Tibial nerve (tissue), 4 donors: ENCODE measurements around the gene TPPP. TPM values are rescaled to one million over a fixed set of nuclear protein-coding genes. Genes with fewer than 3 reads are reported as not detected.
"Not testable (repeated sequence)": the region's sequence is repeated elsewhere in the genome, so short reads cannot be mapped to it uniquely, and the experiment has no call there.

Source experiments
- DNase-seq, 2 donors: peaks; one replicate each; pipeline ENCODE4 v3.0.0-alpha.2; 2019; ENCODE audit warnings: low spot score in 2 of 2
- H3K27ac ChIP-seq, 4 donors: fragments of 200-600 bp; sonication (generic) in 3 of 4; one replicate each; pipeline ENCODE4 v1.5.1; 2017 to 2019; ENCODE audit warnings: mild to moderate bottlenecking in 1 of 4
- H3K27me3 ChIP-seq, 2 donors: fragments of 200-600 bp; sonication (generic) in 1 of 2; one replicate each; pipeline versions ENCODE4 v1.5.1 to v1.6.0; 2017 to 2019
- H3K36me3 ChIP-seq, 3 donors: fragments of 200-600 bp; sonication (generic); one replicate each; pipeline ENCODE4 v1.5.1; 2018 to 2019
- H3K4me1 ChIP-seq, 4 donors: fragments of 200-600 bp; sonication (generic) in 3 of 4; one replicate each; pipeline ENCODE4 v1.5.1; 2017 to 2019
- H3K4me3 ChIP-seq, 4 donors: fragments of 200-600 bp; sonication (generic) in 3 of 4; one replicate each; pipeline ENCODE4 v1.5.1; 2017 to 2019; ENCODE audit warnings: mild to moderate bottlenecking in 1 of 4, moderate library complexity in 1 of 4
- H3K9me3 ChIP-seq, 4 donors: fragments of 200-600 bp; sonication (generic) in 3 of 4; one replicate each; pipeline ENCODE4 v1.5.1; 2017 to 2019
- CTCF ChIP-seq, 5 experiments: fragments of 200-600 bp in 3 of 5; fragments of 450-650 bp in 2 of 5; sonication (generic) in 3 of 5; IDR thresholded peaks; one replicate each; pipeline ENCODE4 v1.5.1; 2016 to 2019; ENCODE audit warnings: antibody characterized with exemption in 5 of 5, mild to moderate bottlenecking in 3 of 5, moderate library complexity in 2 of 5
- EP300 ChIP-seq, 2 donors: sonication (generic); formaldehyde crosslinking; IDR thresholded peaks; one replicate each; pipeline ENCODE4 v1.6.1; 2017; ENCODE audit warnings: antibody characterized with exemption in 2 of 2, mild to moderate bottlenecking in 1 of 2
- POLR2A ChIP-seq, 2 donors: fragments of 450-650 bp; IDR thresholded peaks; one replicate each; pipeline ENCODE4 v1.6.1; 2017; ENCODE audit warnings: antibody characterized with exemption in 2 of 2, mild to moderate bottlenecking in 2 of 2, moderate library complexity in 2 of 2
- WGBS, 2 donors: methylation state at CpG; one replicate each; pipeline ENCODE4 v1.1.5; 2018; 5-methylcytosine and 5-hydroxymethylcytosine counted together
- total RNA-seq, 4 donors: library from RNA; depleted of rRNA; stranded (reverse); fragments of >200 nt; gene quantifications; one replicate each; pipeline ENCODE4 v1.1.0, GENCODE V29; 2016

TPPP gene
- total RNA-seq, 4 donors from 2014 or later, result 1.7 to 5.5 (median 4.0) TPM

DNA sequence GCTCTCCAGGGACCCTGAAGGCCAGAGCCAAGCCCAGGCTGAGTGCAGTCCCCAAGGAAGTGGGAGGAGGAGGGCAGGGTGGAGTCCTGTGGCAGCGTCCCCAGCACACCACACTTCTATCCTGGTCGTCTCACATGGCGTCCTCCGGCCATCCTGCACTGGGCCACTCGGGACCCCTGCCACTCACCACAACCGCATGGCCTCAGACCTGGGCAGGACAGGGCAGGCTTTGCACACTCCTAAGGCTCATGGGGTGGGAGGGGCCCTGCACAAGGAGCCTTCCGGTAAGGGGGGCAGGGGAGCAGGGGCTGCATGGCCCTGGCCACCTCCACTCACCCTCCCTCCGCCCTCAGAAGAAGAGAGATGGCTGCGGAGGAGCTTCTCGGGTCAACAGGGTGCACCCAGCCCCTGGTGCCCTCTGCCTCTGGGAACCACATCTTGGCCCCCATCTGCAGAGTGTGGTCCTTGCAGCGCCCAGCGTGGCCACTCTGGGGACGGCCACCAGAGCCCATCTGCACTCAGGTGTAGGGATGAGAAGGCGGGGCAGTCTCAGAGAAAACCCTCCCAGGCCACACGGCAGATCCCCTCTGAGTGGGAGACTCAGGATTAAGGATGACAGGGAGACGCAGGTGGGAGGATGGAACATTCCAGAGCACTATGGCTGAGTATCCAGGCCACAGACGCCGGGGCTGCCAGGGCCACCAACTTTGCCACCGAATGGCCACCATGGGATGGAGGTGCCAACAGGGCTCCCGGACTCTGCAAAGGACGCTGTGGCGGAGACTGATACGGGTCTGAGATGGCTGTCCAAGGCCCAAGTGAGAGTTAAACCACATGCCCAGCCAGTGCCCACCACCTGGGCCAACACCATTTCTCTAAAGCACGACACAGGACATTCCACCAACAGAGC is 7.6 kb downstream of the TPPP start:
- Histone ChIP-seq H3K4me1 (no peaks in the 10 kb centered on the region), H3K4me3 (no peak overlapping the region), H3K27me3 (no peaks in the 10 kb centered on the region), H3K36me3 (no peaks in the 10 kb centered on the region), H3K9me3 (no peaks in the 10 kb centered on the region), H3K27ac (no peak overlapping the region)
- no peak for TF ChIP-seq CTCF (IDR thresholded peaks at IDR 0.05)
- no peak for DNase-seq
- WGBS, 2 donors, result 84 to 92% methylated on average over 23 to 24 of the region's 24 CpGs

GRCh38 chr5:684751-685216 is 8.4 kb downstream of the TPPP start:
- Histone ChIP-seq H3K4me3 (no peak overlapping the region), H3K4me1 (no peaks in the 10 kb centered on the region), H3K36me3 (no peaks in the 10 kb centered on the region), H3K27ac (no peak overlapping the region), H3K9me3 (no peaks in the 10 kb centered on the region), H3K27me3 (no peaks in the 10 kb centered on the region)
- TF ChIP-seq POLR2A (IDR thresholded peaks at IDR 0.05) (no peak), EP300 (IDR thresholded peaks at IDR 0.05) (no peak), CTCF (IDR thresholded peaks at IDR 0.05) (no peak)
- 79 to 90% methylated on average over 5 to 13 of the region's 17 CpGs for WGBS, 2 donors
- no peak for DNase-seq

DNA sequence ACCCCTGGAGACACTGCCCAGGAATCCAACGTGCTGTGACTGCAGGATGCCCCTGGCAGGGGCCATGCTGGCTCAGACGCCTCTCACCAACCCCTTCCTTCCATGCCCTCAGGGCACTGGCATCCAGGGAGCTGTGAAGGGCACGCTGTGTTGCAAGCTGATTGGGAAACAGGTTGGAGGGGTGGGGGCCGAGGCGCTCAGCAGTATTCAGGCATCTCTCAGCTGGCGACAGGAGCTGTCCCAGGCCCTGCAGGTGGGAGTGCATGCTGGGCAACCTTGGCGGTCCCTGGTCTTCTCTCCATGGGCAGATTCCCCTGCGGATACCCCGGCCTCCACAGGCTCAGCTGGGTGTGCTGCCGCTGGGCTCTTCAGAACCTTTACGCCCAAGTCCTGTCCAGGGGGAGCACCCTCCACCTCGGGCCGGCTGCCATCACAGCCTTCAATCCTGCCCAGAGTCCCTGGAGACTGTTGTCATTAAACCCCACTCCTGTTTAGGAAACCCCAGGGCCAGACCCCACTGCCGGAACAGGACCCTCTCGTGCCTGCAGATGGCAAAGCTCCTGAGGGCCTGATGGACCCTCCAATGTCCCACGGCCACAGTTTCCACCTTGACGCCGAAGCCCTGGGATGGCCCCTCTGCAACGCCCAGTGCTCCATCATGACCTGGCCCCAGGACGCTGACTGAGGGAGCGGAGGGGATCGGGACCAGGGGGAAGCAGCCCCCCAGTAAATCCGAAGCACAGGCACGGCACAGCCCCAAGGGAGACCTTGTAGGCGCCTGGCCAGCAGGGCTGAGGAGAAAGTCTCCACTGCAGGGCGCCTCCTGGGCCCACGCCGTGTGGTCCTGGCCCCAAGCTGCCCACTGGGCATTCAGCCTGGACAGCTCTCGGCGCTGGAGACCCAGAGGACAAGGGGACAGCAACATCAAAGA is 9.3 kb downstream of the TPPP start:
- no peak overlapping the region for H3K4me3 ChIP-seq
- TF ChIP-seq POLR2A (IDR thresholded peaks at IDR 0.05) (no peak), EP300 (IDR thresholded peaks at IDR 0.05) (no peak), CTCF (IDR thresholded peaks at IDR 0.05) (no peak)
- no peaks in the 10 kb centered on the region for H3K4me1 ChIP-seq
- WGBS, 2 donors, result 80 to 81% methylated on average over 16 to 29 of the region's 30 CpGs
- H3K27me3 ChIP-seq, result no peaks in the 10 kb centered on the region
- no peaks in the 10 kb centered on the region for H3K9me3 ChIP-seq
- no peaks in the 10 kb centered on the region for H3K36me3 ChIP-seq
- H3K27ac ChIP-seq, result no peak overlapping the region
- no peak for DNase-seq

- H3K9me3 ChIP-seq, H3K27me3 ChIP-seq, DNase-seq, H3K36me3 ChIP-seq, H3K27ac ChIP-seq, H3K4me3 ChIP-seq, H3K4me1 ChIP-seq: not testable (repeated sequence)
- 72 to 90% methylated on average over 9 to 16 of the region's 17 CpGs for WGBS, 2 donors
These were observed 10.3 kb downstream of the TPPP start for GRCh38 chr5:682651-683358.

- not testable (repeated sequence) for DNase-seq, H3K27me3 ChIP-seq, H3K4me3 ChIP-seq, H3K4me1 ChIP-seq, H3K9me3 ChIP-seq, H3K36me3 ChIP-seq, H3K27ac ChIP-seq
- WGBS, 2 donors, result 100% methylated on average over 1 of the region's 3 CpGs; no CpG with 5 or more reads in 1 of the 2 donors
These were observed 10.9 kb downstream of the TPPP start for GRCh38 chr5:682216-682615.

GRCh38 chr5:681317-682191 is 11.6 kb downstream of the TPPP start:
- not testable (repeated sequence) for H3K27ac ChIP-seq, H3K36me3 ChIP-seq, DNase-seq, H3K4me3 ChIP-seq, H3K9me3 ChIP-seq, H3K4me1 ChIP-seq, H3K27me3 ChIP-seq
- WGBS, 2 donors, result 89 to 97% methylated on average over 11 of the region's 17 CpGs

DNA sequence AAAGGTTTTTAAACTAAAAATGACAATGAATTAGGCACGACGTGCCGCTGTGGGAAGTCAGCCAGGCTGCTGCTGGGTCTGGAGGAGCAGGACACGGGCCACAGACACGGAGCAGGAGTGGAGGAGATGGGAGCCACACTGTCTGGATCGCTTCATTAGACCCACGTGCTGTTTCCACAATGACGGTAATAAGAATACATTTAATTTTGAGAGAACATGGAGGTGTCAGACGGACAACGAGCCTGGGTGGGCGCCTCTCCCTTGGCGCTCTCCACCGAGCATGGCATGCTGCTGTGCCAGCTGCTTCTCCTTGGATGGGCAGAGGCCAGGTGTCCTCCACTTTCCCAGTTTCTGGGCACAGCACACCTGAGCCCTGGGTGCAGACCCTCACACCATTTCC is 12.3 kb downstream of the TPPP start:
- not testable (repeated sequence) for DNase-seq, H3K4me3 ChIP-seq, H3K36me3 ChIP-seq, H3K27me3 ChIP-seq, H3K9me3 ChIP-seq, H3K27ac ChIP-seq, H3K4me1 ChIP-seq
- WGBS, 2 donors, result 86% methylated on average over 13 of the region's 13 CpGs

DNA sequence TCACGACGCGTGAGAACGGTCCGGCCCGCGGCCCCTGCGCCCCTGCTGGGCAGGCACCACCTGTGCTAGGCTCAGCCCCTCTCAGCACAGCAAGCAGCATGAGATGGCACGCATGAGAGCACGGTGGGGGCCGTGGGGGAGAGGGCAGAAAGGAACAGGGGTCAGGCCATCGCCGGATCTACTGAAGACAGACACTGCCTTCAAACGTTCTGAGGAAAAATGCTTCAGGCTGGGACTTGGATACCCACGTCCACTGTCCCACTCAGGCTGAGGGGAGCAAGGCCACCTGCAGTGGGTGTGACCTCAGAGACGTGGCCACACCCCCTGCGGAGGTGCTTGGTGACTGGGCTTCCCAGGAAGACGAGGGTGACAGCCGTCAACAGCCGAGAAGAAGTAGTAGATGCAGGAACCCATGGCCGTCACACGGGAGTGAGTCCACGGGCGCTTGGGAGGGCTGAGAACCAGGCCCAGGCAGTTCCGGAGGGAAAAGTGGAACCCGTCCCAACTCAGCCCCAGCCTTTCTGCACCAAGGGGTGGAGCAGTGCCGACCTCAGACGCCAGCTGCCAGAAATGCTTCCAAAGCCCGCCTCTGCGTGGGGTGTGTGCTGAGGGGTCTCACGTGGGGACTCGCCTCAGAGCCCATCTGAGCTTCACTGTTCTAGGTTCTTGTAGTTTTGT is 12.9 kb downstream of the TPPP start:
- not testable (repeated sequence) for H3K36me3 ChIP-seq, H3K4me3 ChIP-seq, H3K27me3 ChIP-seq, H3K4me1 ChIP-seq, H3K27ac ChIP-seq, DNase-seq, H3K9me3 ChIP-seq
- WGBS, 2 donors, result 70 to 76% methylated on average over 3 to 8 of the region's 32 CpGs
